HL-60 (cell line): Measurements from ENCODE around the gene GRXCR2.

Experiments used
- DNase-seq, 2 experiments: peaks; one replicate each; pipeline ENCODE4 v3.0.0-alpha.2; 2010 to 2020; ENCODE audit warnings: low read depth in 1 of 2, low spot score in 1 of 2
- H3K27ac ChIP-seq: fragments of 250-450 bp; sonication (Bioruptor Pico); replicated peaks from 2 replicates; pipeline ENCODE4 v1.5.1; 2020; ENCODE audit warnings: mild to moderate bottlenecking, moderate library complexity
- H3K27me3 ChIP-seq: fragments of 250-450 bp; sonication (Bioruptor Pico); 2 replicates; pipeline ENCODE4 v1.5.1; 2021; ENCODE audit warnings: mild to moderate bottlenecking, moderate library complexity; ENCODE audit not compliant: insufficient read depth, poor library complexity, severe bottlenecking
- H3K4me3 ChIP-seq: replicated peaks from 2 replicates; pipeline ENCODE4 v1.5.1; 2011; ENCODE audit warnings: mild to moderate bottlenecking, control low read depth, low read length; ENCODE audit not compliant: insufficient read depth
- CTCF ChIP-seq: IDR thresholded peaks from one replicate; pipeline ENCODE4 v1.5.1; 2011; ENCODE audit warnings: low read length, control low read depth, inconsistent platforms; ENCODE audit not compliant: insufficient read depth
- GABPA ChIP-seq: IDR thresholded peaks from 2 replicates; pipeline ENCODE4 v1.6.1; 2012; ENCODE audit warnings: low read depth
- POLR2AphosphoS5 ChIP-seq: IDR thresholded peaks from 2 replicates; pipeline ENCODE4 v1.6.1; 2012; ENCODE audit warnings: low read depth
- REST ChIP-seq: IDR thresholded peaks from 2 replicates; pipeline ENCODE4 v1.6.1; 2012; ENCODE audit warnings: low read depth; ENCODE audit not compliant: insufficient replicate concordance
- SPI1 ChIP-seq: IDR thresholded peaks from 2 replicates; pipeline ENCODE4 v1.6.1; 2012; ENCODE audit warnings: low read depth, mild to moderate bottlenecking, borderline replicate concordance

GRXCR2 gene

GRCh38 chr5:145847499-145848497 lies 25.0 kb downstream of the GRXCR2 start:
- DNase-seq: no peak
- Histone ChIP-seq H3K27me3 (no peaks in the 10 kb centered on the region), H3K27ac (no peak overlapping the region), H3K4me3 (no peak overlapping the region)
- TF ChIP-seq CTCF (no peak), SPI1 (no peak), GABPA (no peak), REST (no peak), POLR2AphosphoS5 (no peak)

- no peaks in the 10 kb centered on the region for H3K27me3 ChIP-seq
- no peak for DNase-seq
- TF ChIP-seq GABPA (no peak), POLR2AphosphoS5 (no peak), CTCF (no peak), REST (no peak), SPI1 (no peak)
- no peak overlapping the region for H3K27ac ChIP-seq
- H3K4me3 ChIP-seq: no peak overlapping the region
Observed at GRCh38 chr5:145846081-145846480, 26.7 kb downstream of the GRXCR2 start.

- DNase-seq: no peak
- H3K27ac ChIP-seq: no peak overlapping the region
- TF ChIP-seq POLR2AphosphoS5 (no peak), GABPA (no peak), CTCF (no peak), REST (no peak), SPI1 (no peak)
- no peak overlapping the region for H3K4me3 ChIP-seq
- H3K27me3 ChIP-seq: no peaks in the 10 kb centered on the region
Observed at GRCh38 chr5:145841299-145841698, 31.5 kb downstream of the GRXCR2 start.
